GM19025 (cell line): Measurements from ENCODE around the gene RPS27L.
"Not testable (repeated sequence)": the region's sequence is repeated elsewhere in the genome, so short reads cannot be mapped to it uniquely, and the experiment has no call there.

ENCODE experiments used
- ATAC-seq: cut with Tn5 transposase; IDR thresholded peaks from one replicate; pipeline ENCODE4 v1.9.1; 2021; ENCODE audit warnings: mild to moderate bottlenecking, low read depth, moderate library complexity; ENCODE audit not compliant: unreplicated experiment

Gene RPS27L

GRCh38 chr15:63145426-63145825 lies 11.9 kb downstream of the RPS27L start:
- no peak for ATAC-seq

DNA sequence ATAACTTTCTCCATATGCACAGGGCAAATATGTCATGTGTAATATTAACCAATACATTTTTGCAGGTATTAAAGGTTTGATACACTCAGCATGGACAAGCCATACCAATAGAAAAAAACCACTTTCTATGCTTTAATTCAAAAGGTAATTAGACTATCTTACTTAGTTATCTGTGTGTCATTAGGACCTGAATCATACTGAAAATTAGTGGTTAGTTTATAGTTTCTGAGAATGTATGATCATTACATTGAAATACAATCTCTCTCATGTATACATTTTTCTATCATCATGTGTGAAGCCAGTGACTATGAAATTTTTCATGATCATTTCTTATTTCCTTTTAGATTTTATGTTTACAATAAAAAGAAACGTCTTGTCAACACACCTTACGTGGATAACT lies 16.3 kb downstream of the RPS27L start:
- ATAC-seq = no peak

DNA sequence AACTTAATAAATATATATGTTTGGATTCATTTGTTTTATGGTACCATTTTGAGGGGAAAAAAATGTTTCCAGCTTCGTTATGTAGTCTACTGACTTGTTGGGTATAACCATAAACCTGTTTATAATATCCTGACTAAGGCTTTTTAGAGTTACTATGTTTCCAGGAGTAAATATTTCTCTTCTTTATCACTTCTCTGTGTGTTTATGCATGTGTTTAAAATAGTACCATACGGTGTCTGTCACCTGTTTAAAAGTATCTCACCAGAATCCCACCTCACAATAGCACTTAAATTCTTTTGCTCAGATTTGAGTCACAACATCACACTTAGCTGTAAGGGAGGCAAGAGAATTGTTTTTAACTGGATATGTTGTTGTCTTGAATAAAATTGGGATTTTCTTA lies 20.5 kb downstream of the RPS27L start:
- no peak for ATAC-seq

DNA sequence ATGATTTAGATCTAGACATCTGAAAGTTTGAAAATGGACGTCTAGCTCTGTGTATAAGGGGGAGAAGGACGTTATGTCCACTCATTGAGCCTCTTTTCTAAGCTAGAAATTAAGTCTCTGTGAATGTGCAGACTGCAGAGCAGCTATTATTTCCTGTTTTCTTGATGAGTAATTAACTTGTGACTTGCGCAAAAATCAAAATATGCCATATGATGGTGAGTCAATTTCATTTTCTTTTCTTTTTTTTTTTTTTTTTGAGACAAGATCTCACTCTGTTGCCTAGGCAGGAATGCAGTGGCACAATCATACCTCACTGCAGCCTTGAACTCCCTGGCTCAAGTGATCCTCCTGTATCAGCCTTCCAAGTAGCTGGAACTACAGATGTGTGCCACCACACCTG lies 21.5 kb downstream of the RPS27L start:
- ATAC-seq = no peak

GRCh38 chr15:63135281-63135680 lies 22.0 kb downstream of the RPS27L start:
- no peak for ATAC-seq

GRCh38 chr15:63134245-63134985 lies 22.9 kb downstream of the RPS27L start:
- no peak for ATAC-seq

DNA sequence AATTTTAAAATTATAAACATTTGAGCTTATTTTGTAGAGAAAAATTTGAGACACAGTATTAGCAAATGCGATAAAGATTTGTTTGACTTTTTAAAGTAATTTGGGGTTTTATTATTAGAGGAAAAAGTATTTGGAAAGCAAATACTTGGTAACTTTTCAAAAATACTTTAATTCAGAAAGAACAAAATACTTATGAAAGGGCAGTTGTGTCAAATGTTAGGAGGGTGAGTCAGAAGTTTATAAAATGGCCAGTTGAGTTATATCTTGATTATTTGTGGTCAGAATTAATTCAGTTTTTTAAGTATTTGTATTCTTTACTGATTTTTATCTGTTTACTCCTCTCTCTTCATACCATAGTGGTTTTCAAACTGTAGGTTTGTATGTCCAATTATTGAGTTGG lies 23.5 kb downstream of the RPS27L start:
- no peak for ATAC-seq

- ATAC-seq = no peak
These were observed 30.6 kb downstream of the RPS27L start for GRCh38 chr15:63126726-63127125.

DNA sequence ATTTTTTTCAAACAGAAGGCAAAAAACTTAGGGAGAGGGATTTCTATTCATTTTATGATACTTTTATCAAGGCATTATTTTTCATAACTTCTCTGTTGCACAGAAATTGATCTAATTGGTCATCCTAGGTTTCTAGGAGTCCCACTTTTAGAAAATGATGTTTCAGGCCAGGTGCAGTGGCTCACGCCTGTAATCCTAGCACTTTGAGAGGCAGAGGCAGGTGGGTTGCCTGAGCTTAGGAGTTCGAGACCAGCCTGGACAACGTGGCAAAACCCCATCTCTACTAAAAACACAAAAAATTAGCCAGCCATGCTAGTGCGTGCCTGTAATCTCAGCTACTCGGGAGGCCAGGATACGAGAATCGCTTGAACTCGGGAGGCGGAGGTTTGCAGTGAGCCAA lies 32.8 kb downstream of the RPS27L start:
- no peak for ATAC-seq

DNA sequence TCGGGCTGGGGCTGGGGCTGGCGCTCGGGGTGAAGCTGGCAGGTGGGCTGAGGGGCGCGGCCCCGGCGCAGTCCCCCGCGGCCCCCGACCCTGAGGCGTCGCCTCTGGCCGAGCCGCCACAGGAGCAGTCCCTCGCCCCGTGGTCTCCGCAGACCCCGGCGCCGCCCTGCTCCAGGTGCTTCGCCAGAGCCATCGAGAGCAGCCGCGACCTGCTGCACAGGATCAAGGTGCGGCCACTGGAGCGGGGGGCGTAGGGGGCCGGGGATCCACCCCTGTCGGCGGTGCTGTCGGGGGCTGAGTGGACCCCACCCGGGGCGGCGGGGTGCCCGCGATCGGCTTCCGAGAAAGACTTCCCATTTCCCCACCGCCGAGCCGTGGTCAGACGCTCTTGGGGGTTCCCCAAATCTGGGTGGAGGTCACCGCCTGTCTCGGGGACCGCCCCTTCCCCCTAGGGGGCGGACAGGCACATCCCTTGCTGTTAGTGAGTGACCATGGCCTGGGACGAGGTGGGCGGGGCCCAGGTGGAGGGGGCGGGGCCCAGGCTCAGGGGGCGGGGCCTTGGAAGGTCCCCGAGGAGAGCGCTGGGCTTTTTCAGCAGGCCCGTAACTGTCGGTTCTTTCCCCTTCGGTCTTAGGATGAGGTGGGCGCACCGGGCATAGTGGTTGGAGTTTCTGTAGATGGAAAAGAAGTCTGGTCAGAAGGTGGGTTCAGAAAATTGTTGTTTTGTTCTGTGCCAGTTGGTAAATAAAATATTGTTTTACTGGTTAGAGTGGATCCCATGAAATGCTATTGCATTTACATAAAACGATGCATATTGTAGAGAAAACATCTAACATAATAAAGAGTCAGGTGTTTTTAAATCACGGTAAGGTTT lies 35.0 kb downstream of the RPS27L start:
- peak; percentile 85 for ATAC-seq

GRCh38 chr15:63121382-63122001 lies 35.8 kb downstream of the RPS27L start, which contains the start of gene LACTB:
Gene LACTB, plus strand, starts transcription at chr15:63121861. Its CDS starts 11 bp downstream, at chr15:63121872.
- peak; percentile 54 for ATAC-seq

- no peak for ATAC-seq
These were observed 38.4 kb downstream of the RPS27L start for GRCh38 chr15:63118854-63119253.

DNA sequence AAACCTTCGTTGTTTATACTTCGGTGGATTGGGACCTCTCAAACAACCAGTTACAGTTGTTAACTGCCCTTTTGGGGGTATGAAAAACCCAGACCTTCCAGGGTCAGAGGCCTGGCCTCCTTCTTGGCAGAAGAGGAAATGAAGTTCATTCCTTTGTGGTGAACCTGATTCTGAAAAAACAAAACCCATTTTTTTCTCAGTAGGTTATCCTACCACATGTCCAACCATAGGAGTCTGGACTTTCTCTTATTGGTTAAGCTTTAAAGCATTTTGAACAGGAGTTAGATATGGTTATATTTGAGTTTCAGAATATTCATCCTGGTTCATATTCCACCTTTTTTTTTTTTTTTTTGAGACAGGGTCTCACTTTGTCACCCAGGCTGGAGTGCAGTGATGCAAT lies 42.8 kb downstream of the RPS27L start:
- ATAC-seq = no peak

DNA sequence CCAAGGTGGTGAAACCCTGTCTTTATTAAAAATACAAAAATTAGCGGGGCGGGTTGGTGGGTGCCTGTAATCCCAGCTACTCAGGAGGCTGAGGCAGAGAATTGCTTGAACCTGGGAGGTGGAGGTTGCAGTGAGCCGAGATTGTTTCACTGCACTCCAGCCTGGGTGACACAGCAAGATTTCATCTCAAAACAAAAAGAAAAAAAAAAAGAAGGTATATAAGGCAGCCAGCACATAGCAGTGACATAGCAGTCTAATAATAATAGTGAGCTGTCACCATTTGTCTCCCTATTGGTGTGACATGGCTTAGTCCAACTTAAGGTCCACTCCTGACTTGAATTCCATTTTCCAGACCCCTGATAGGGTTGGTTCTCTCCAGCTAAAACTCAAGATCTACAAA lies 44.4 kb downstream of the RPS27L start:
- no peak for ATAC-seq

DNA sequence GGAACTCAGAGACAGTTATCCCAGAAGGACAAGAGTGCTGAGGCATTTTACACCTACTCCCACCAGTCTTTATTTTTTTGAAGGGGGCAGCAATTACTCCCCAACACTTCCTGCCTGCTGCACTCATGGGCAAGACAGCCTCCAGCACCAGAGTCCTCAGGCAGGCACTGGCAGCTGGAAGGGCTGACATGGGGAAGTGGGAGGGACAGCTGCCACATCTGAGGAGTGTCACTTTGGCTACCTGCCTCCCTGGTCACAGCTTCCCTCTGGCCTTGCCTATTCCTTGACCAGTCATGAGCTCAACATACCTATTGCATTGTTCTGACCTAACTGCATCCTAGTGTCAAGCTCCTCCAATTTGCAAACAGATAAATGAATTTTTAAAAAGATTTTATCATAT lies 45.8 kb downstream of the RPS27L start:
- no peak for ATAC-seq

GRCh38 chr15:63110428-63111026 lies 46.8 kb downstream of the RPS27L start:
- ATAC-seq = no peak

DNA sequence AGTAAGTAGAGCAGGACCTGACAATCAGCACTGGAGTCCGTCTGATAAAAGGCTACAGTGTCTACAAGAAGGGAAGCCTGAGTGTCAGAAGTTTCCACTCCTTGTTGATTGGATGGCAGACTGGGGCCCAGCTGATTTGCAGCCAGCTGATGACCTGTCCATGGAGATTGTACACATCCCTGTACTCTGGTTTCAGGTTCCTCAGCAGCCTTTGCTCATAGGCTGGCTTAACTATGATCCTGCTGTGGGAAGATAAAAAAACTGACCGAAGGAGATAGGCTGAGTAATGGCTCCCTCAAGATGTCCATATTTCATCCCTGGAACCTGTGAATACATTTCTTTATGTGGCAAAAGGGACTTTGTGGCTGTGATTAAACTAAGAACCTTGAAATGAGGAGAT lies 47.4 kb downstream of the RPS27L start:
- no peak for ATAC-seq

DNA sequence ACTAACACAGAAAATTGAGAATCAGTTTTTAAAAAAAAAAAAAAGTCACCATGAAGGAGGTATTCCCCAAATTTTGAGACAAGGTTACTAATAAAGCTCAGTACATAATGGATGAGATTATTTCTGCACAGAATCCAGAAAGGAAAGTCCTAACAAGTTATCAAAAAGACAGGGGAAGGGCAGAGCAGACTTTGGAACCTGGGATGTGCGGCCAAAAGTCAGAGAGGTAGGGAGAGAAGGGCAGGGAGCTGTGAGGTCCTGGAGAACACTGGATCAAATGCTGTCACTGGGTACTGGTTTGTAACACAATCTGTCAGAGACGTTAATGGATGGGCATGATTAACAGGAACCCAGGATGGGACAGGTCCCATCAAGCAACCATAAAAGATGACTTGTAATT lies 47.8 kb downstream of the RPS27L start:
- ATAC-seq = no peak

DNA sequence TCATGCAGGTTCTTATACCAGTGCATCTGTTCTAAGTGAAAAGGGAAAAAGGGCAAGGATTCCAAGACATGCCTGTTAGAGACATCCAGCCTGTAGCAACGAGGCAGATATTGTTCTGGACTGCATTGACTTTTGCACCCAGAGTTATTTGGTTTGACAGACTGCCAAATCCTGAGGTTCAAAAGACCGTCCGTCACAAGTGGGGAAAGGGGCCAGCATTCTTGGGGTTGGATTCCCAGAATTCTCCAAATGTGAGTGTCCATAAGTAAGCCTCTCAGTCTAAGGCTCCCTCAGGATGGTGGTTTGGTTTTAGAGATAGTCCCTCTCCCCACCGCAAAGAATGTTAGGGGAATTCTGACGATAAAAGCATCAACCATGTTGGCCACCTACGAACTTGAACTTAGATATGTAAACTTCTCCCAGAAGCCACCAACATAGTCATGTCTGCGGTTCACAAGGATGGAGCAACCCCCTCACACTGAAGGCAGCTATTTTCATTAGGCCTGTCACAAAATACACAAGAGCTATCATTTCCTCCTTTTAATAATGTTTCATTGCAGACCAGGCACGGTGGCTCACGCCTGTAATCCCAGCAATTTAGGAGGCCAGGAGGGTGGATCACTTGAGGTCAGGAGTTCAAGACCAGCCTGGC lies 49.3 kb downstream of the RPS27L start:
- no peak for ATAC-seq

DNA sequence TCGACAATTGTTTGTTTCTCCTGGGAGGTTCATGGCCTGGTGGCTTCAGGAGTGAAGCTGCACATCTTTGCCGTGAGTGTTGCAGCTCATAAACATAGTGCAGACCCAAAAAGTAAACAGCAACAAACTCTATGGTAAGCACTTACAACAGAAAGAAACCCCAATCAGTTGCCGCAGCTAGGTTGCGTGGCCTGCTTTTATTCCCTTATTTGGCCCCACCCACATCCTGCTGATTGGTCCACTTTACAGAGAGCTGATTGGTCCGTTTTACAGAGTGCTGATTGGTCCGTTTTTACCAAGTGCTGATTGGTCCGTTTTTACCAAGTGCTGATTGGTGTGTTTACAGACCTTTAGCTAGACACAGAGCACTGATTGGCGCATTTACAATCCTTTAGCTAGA lies 51.9 kb downstream of the RPS27L start:
- ATAC-seq = not testable (repeated sequence)
